AG04449 (cell line): Measurements from ENCODE around the gene LRRC8C.

Experiments
- CTCF ChIA-PET: fragments of 350-600 bp; formaldehyde crosslinking; extraction: SDS; loops from one replicate; lab custom pipeline; 2021; ENCODE audit warnings: antibody characterized with exemption; lab: Yijun Ruan, JAX
- POLR2A ChIA-PET: fragments of 400-600, 350-600 bp; formaldehyde crosslinking; extraction: SDS; loops from one replicate; lab custom pipeline; 2020; ENCODE audit warnings: antibody characterized with exemption, inconsistent platforms; lab: Yijun Ruan, JAX
- DNase-seq: peaks from one replicate; pipeline ENCODE4 v3.0.0-alpha.2; 2010; ENCODE audit warnings: low read depth, low spot score
- H3K4me3 ChIP-seq: 2 replicates; pipeline ENCODE4 v1.5.1; 2011; ENCODE audit warnings: low read depth, mild to moderate bottlenecking, control low read depth, low read length
- CTCF ChIP-seq: IDR thresholded peaks from one replicate; pipeline ENCODE4 v1.5.1; 2011; ENCODE audit warnings: mild to moderate bottlenecking, moderate library complexity, low read length, control low read depth, inconsistent platforms; ENCODE audit not compliant: insufficient read depth; ENCODE audit errors: missing control alignments

LRRC8C gene

GRCh38 chr1:89686520-89686919 lies 53.6 kb downstream of the LRRC8C start:
- CTCF ChIA-PET, result interaction anchor here (1.9 kb wide), 1 partner anchor 76 kb away, joined by 5 read pairs; no protein-coding TSS in a partner anchor
- H3K4me3 ChIP-seq, result no peak overlapping the region
- DNase-seq, result no peak
- no peak for TF ChIP-seq CTCF
- POLR2A ChIA-PET, result no interaction called here

- TF ChIP-seq CTCF, result no peak
- peak; percentile 16 for DNase-seq
- ChIA-PET CTCF (interaction anchor here (1.9 kb wide), 1 partner anchor 75 kb away, joined by 5 read pairs; no protein-coding TSS in a partner anchor), POLR2A (no interaction called here)
- H3K4me3 ChIP-seq, result no peak overlapping the region
Observed at GRCh38 chr1:89687254-89687653, 54.3 kb downstream of the LRRC8C start.

- ChIA-PET POLR2A (no interaction called here), CTCF (interaction anchor here (0.7 to 1.9 kb wide), 2 partner anchors 10 to 74 kb away, joined by 3 to 5 read pairs; no protein-coding TSS in a partner anchor)
- no peak for TF ChIP-seq CTCF
- H3K4me3 ChIP-seq, result no peak overlapping the region
- no peak for DNase-seq
Observed at GRCh38 chr1:89688607-89689006, 55.7 kb downstream of the LRRC8C start.

- no peak for DNase-seq
- H3K4me3 ChIP-seq, result no peak overlapping the region
- CTCF ChIA-PET, result no interaction called here
- TF ChIP-seq CTCF, result no peak
- POLR2A ChIA-PET, result no interaction called here
Observed at GRCh38 chr1:89689234-89689633, 56.3 kb downstream of the LRRC8C start.

GRCh38 chr1:89690595-89690994 lies 57.7 kb downstream of the LRRC8C start:
- CTCF ChIA-PET, result no interaction called here
- no peak for TF ChIP-seq CTCF
- POLR2A ChIA-PET, result no interaction called here
- H3K4me3 ChIP-seq, result no peak overlapping the region
- no peak for DNase-seq

GRCh38 chr1:89692601-89693521 lies 59.9 kb downstream of the LRRC8C start:
- DNase-seq, result no peak
- POLR2A ChIA-PET, result no interaction called here
- no peak overlapping the region for H3K4me3 ChIP-seq
- CTCF ChIA-PET, result interaction anchor here (1.0 to 1.3 kb wide), 2 partner anchors 18 to 22 kb away, joined by 3 read pairs; no protein-coding TSS in a partner anchor
- no peak for TF ChIP-seq CTCF
